T-helper 2 cell treated with Interferon-gamma antibody and Interleukin-4, amounts not matched to agents 100 ng/mL and 5 ng/mL, for 36 hours (primary cell): ENCODE results near the gene TNIK. TPM values are rescaled to one million over a fixed set of nuclear protein-coding genes. Genes with fewer than 3 reads are reported as not detected.

Source experiments
- intact Hi-C: fragments of 100-400 bp; cut with micrococcal nuclease; formaldehyde crosslinking; loops from one replicate; pipeline ENCODE4 v1.15.1; 2023
- total RNA-seq: library from RNA; stranded (reverse); gene quantifications from 2 replicates; pipeline ENCODE4 v1.2.3, GENCODE V29; 2022

The TNIK gene
- total RNA-seq, 1 donor from 2014 or later, result 73.1 TPM

- intact Hi-C loops, result no loop called here
Observed at GRCh38 chr3:171181907-171182690, 278.1 kb downstream of the TNIK start.

DNA sequence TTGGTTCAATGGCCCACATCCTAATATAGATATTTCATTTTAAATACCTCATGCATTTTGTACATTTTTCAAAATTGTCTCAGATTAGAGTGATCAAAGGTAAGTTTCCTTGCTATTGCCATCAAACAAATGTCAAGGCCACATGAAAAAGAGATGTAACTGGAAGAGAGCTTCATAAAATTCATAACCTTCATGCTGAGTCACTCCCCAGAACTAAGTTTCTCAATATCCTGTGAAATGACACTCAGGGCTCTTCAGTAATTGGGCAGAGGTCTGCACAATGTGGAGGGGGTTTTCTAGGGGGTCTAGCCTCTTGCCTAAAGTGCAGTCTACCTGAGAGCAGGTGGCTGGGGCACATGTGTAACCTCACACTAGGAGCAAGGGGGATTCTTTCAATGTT, 281.5 kb downstream of the TNIK start:
- intact Hi-C loops, result no loop called here

DNA sequence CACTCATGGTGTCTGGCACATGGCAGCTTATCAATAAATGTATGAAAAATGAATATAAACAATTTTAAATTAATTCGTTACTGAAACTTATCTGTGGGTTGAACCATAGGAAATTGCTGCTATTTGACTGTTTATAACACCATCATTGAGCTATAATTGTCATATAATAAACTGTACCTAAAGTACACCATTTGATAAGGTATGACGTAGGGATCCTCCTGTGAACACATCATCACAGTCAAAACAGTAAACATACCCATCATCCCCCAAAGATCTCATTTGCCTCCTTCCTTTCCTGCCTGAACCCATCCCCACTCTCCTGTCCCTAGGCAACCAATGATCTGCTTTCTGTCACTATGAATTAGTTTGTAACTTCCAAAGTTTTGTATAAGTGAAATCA, 282.7 kb downstream of the TNIK start:
- intact Hi-C loops, result no loop called here

DNA sequence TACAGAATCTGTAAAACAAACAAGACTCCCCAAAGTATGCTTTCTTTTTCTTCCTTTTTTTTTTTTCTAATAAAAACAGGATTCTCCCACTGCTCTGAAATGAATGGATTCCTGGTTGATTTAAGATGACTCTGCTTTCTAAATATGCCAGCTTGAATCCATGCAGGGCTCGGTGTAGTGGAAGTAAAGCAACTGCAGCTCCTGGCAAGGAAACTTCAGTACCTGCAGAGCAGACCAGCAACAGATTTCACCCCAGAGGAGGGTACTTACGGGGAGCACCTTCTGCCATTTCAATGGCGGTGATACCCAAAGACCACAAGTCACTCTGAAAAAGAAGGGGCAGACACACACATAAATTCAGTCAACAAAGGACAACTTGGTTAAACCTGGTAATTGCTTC, 283.1 kb downstream of the TNIK start:
- intact Hi-C loops, result no loop called here

DNA sequence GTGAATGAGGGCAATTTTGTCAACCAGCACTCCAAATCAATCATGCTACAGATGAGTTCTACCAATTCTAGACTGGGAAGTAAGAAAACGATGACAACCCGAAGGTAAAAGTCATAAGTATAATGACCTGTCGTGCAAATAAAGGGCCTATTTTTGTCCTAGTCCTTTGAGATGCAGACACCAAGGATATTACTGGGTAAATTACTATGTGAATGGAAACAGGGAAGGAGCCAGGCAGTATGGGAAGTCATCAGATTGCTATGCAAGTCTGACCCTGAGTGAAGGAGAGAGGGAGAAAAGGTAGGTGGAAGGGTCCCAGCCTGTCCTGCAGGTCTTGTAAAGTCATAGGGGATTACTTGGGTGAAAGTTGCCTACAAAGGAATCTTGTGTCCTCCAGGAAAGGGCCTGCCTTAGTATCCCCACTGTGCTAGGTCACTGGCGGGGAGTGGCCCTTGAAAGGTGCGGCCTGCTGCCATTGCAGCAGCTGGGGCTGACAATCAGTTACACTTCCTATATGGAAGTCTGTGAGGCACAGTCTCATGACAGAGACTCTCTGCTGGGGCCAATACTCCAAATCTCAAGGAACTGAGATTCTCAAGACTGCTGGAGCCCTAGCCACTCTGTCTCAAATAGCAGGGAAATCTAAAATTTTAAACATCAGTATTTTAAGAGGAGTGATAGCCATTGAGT, 283.8 kb downstream of the TNIK start:
- intact Hi-C loops, result no loop called here

DNA sequence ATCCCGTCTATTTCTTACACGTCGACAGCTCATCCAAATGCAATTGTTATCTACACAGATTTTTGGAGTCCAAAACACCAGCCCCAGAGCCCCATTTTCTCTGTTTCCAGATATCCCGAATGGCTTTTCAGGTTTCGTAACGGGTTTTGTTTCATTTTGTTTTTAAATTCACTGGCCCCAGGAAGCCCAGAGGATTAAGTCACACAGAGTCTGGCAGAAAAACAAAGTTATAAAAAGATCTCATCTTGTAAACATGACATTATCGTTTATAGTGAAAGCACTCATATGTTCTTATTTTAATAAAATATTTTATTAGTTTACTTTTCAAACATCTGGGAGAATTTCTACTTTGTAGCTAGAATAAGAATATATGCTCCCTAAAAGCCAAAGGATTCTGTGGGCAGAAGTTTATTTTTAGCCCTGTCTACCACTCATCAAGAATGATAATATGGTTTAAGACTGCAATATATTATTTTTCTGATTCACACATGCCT, 284.4 kb downstream of the TNIK start:
- intact Hi-C loops, result no loop called here

- intact Hi-C loops, result no loop called here
Observed at GRCh38 chr3:171173736-171174135, 286.5 kb downstream of the TNIK start.

DNA sequence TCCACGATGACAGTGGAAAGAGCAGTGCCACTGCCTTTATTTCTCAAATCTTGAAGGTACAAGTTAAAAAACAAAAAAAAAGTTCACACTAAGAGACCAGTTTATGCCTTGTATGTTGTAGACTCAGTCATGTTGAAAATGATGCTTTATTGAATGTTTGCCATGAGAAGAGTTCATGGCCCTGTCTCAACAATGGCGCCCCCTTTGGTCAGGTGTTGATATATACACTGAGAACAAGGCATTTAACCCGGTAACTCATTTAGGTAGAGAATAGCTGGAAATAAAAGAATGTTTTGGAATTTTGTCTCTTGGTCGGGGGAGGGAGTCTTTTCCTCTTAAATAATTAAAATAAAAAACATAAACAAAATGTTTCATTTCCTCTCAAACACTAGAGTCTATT, 288.1 kb downstream of the TNIK start:
- intact Hi-C loops, result no loop called here

DNA sequence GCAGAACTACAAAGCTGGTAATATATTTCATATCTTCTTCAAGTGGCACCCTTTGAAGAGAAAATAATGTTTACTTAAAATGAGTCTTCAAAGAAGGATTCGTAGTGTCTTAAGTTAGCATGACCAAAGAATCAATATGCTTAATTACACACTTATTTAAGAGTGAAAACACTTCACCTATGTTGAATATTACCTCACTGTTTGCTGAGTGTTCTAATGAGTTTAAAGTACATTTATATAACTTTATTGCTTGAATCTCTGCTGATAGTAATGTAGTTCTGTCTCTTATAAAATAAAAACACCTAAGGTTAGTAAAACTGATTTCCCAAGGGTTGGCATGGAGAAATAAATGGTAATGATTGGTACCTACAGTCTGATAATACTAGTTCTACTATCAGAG, 290.3 kb downstream of the TNIK start:
- intact Hi-C loops, result no loop called here

GRCh38 chr3:171169443-171169842, 290.8 kb downstream of the TNIK start:
- intact Hi-C loops, result no loop called here

DNA sequence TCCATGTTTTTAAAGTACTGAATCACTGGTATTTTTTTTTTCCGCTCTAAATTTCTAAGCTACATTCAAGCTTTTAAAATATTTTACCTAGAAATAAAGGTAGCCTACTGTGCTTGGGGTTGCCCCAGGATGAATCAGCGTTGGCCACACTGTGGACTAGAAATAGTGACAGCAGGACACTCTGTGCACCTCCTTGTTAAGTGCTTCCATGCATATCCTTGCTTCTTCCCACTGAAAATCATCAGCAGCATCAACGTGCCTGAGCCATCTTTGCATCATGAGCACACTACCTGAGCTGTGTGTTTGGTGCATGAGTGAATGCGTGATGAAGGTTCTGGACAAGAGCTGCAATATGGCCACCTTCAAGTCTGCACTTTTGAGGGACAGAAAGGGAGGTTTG, 291.7 kb downstream of the TNIK start:
- intact Hi-C loops, result no loop called here

GRCh38 chr3:171168086-171168485, 292.1 kb downstream of the TNIK start:
- intact Hi-C loops, result no loop called here

DNA sequence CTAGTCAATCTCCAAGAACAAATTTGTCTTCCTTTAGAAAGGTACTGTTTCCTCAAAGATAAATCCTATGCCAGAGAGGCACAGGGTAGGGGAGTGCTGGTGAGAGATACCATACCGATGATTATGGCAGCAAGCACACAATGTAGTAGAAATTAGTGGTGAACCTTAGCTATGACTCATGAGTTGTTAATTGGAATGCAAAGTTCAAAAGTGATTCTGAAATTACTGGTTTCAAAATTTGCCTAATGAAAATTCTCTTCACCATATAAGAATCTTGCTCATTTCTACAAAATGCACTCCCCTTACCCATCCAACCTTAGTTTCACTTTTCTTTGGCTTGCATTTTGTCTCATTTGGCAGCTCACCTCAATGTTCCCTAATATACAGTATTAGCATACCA, 294.2 kb downstream of the TNIK start:
- intact Hi-C loops, result loop anchor here (2.0 kb wide), 1 partner anchor 293 kb away; no protein-coding TSS in a partner anchor

DNA sequence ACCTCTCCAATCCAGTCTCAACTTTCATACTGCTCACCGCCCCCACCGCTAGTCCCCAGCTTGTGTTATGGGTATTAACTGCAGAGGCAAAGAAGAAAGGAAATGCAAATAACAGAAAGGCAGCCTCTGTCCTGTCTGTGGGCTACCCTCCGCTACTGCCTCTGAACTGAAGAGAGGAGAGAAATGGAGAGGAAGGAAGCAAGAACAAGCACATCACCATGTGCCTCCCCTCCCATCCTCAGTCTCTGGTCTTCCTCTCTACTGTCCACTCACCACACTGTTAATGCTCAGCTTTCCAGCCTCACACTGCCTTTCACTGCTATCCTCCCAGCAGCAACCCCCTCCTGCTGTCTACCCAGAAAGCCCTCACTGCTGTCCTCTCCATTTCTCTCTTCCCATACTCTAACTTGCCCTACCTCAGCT, 294.7 kb downstream of the TNIK start:
- intact Hi-C loops, result loop anchor here (2.0 kb wide), 1 partner anchor 293 kb away; no protein-coding TSS in a partner anchor

- intact Hi-C loops, result loop anchor here (2.0 kb wide), 1 partner anchor 295 kb away; no protein-coding TSS in a partner anchor
Observed at GRCh38 chr3:171164067-171164465, 296.1 kb downstream of the TNIK start.

DNA sequence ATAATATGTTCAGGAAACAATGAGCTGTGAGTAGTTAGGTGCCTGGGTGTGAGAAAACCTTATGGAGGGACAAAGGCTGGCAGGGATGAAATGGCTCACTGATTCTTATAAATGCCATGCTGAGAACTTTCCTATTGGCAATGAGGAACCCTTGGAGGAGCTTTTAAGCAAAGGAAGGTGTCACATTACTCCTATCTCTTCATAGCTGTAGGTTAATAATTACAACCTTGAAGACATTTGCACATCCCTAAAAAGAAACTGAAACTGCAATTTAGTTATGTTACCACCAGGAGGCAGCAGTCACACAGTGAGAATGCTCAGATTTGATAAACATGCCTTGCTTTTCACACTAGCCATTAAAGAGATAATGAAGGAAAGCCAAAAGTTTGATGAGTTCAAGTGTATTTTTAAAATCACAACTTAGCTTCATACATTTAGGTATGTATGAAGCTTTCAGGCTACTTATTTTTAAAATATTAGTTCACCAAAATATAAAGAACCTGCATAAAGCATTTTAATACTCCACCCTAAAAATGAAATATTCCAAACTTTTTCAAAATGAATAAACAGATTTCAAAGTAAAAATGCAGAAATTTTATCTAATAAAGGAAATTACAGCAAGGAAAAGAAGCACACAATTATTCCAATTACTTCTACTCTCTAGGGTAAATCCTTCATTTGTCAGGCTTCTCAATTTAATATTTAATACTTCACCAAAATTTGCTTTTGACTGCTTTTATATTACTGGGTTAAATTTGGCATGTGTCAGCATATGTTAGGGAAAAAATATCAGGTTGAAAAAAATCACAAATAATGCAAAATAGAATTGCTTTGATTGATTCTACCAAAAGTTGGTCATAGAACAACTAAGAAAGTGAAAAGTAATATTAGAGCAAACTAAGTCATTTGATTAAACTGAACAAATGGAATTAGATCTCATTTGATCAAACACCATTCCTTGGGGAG, 296.8 kb downstream of the TNIK start:
- intact Hi-C loops, result loop anchor here (1.0 to 2.0 kb wide), 2 partner anchors 295 to 403 kb away; no protein-coding TSS in a partner anchor

GRCh38 chr3:171160325-171160724, 299.9 kb downstream of the TNIK start:
- intact Hi-C loops, result no loop called here

DNA sequence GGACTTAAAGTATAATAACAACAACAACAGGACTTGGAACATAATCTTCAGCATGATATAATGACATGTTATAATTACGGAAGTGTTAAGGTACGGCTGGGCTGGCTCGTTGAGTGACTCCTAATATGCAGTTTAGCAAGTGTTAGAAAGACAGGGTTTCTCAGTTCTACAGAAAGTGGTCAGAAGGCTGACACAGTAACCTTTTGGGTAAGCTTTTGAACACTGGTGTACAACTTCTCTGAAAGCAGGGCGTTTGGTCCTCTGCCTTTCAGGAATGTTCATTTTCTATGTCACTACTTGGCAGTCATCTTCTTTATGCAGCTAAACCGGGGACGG, 300.4 kb downstream of the TNIK start:
- intact Hi-C loops, result no loop called here

DNA sequence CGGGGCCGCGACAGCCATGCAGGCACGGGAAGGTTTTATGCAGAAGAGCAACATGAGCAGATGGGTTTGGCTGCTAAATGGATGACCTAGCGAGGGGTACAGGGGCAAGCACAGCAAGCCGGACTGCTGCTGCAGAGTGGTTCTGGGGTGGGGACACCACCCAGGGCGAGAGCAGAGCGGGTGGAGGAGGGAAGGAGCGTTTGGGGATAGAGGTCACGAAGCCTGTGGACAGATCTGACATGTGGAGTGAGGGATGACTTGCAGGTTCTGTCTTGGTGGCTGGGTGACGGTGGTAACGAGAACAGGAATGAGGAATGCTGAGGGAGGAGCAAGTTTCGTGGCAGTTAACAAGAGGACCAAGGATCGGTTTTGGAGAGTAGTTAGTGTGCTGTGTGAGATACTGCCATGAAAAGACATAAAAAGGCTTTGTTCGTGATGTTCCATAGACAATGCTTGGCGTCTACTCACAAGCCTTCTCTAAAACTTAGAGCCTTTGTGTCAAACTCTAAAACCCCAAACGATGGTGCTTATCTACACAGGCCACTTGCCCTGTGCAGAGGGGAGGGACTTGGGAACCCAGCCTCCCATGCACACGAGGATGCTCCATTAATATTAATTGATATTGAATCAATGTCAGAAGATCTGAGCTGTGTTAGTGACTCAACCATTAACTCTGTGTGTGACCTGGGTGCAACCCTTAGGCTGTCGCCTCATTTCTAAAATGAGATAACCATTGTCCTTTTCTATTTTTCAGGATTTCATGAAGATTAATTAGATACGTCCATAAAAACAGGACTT, 301.0 kb downstream of the TNIK start:
- intact Hi-C loops, result no loop called here

DNA sequence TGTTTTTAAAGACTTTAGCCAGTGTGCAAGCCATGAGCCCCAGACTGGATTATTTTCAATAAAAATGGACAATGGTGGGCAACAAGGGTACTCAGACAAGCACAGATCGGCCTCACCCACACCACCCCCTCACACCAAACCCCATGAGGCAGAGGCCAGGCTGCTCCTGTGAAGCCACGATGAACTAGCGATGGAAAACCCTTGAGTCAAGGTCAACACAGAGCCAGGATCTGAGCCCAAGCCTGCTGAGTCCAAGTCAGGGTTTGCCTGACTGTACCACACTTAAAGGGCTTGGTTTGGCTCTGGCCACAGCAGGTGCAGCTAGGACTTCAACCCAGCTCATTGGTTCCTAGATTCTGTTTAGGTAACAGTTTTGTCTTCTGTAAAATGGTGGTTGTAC, 302.2 kb downstream of the TNIK start:
- intact Hi-C loops, result no loop called here

DNA sequence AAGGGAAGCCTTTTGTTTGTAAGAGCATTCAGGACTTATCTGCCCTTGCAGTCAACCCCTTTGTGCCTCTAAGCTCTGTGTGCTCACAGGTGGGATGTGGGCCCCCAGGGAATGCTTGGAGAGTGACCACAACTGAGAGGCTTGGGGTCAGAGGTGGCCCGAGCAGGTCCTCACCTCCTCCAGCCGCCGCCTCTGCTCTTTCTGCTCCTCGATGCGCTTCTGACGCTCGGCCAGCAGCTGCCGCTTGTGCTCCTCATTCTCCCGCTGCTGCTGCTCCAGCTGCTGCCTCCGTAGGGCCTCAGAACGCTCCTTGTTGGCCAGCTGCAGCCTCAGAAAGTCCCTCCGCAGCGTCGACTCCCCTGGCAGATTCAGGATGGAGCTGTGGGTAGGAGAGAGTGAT, 302.9 kb downstream of the TNIK start:
- intact Hi-C loops, result no loop called here
